GM19395 (cell line): Measurements from ENCODE around the gene SLC49A3.

Experiments used
- ATAC-seq: cut with Tn5 transposase; IDR thresholded peaks from one replicate; pipeline ENCODE4 v1.9.1; 2021; ENCODE audit warnings: mild to moderate bottlenecking, moderate library complexity; ENCODE audit not compliant: unreplicated experiment

SLC49A3 gene

GRCh38 chr4:667545-667925 is 21.4 kb downstream of the SLC49A3 start:
- ATAC-seq: no peak

- ATAC-seq: no peak
These were observed 22.0 kb downstream of the SLC49A3 start for GRCh38 chr4:666822-667544.

GRCh38 chr4:666436-666810 is 22.5 kb downstream of the SLC49A3 start:
- no peak for ATAC-seq

GRCh38 chr4:665751-666435 is 23.1 kb downstream of the SLC49A3 start:
- ATAC-seq: no peak

- ATAC-seq: no peak
These were observed 23.6 kb downstream of the SLC49A3 start for GRCh38 chr4:665381-665750.

- ATAC-seq: no peak
These were observed 24.2 kb downstream of the SLC49A3 start for GRCh38 chr4:664713-665231.

GRCh38 chr4:663438-664428 is 25.2 kb downstream of the SLC49A3 start:
- peak; percentile 68 for ATAC-seq

GRCh38 chr4:663046-663437 is 25.9 kb downstream of the SLC49A3 start:
- ATAC-seq: no peak

- no peak for ATAC-seq
These were observed 26.8 kb downstream of the SLC49A3 start for GRCh38 chr4:661881-662761.

GRCh38 chr4:661231-661630 is 27.7 kb downstream of the SLC49A3 start:
- ATAC-seq: no peak

- no peak for ATAC-seq
These were observed 28.6 kb downstream of the SLC49A3 start for GRCh38 chr4:660401-660800.

- ATAC-seq: no peak
These were observed 29.1 kb downstream of the SLC49A3 start for GRCh38 chr4:659851-660250.

- no peak for ATAC-seq
These were observed 30.0 kb downstream of the SLC49A3 start for GRCh38 chr4:658681-659667.

GRCh38 chr4:657834-658667 is 30.9 kb downstream of the SLC49A3 start:
- ATAC-seq: no peak

GRCh38 chr4:657338-657833 is 31.6 kb downstream of the SLC49A3 start:
- no peak for ATAC-seq

GRCh38 chr4:656436-657337 is 32.3 kb downstream of the SLC49A3 start:
- no peak for ATAC-seq
